GM12864 (cell line): ENCODE measurements around the gene CDK12.
A peak's percentile ranks its signal among the peaks of the same experiment; 100 is the strongest.
"Not testable (repeated sequence)": the region's sequence is repeated elsewhere in the genome, so short reads cannot be mapped to it uniquely, and the experiment has no call there.

ENCODE experiments used
- DNase-seq: peaks from one replicate; pipeline ENCODE4 v3.0.0-alpha.2; 2011; ENCODE audit warnings: low read depth
- H3K4me3 ChIP-seq: 2 replicates; pipeline ENCODE4 v1.5.1; 2011; ENCODE audit warnings: mild to moderate bottlenecking, low read depth, low read length, control low read depth
- TF ChIP-seq, protein P1 (sequence below): IDR thresholded peaks from 2 replicates; pipeline ENCODE4 v1.5.1; 2011; ENCODE audit warnings: low read depth, mild to moderate bottlenecking, moderate library complexity, low read length, control low read depth, inconsistent platforms; ENCODE audit errors: missing control alignments

Gene CDK12

DNA sequence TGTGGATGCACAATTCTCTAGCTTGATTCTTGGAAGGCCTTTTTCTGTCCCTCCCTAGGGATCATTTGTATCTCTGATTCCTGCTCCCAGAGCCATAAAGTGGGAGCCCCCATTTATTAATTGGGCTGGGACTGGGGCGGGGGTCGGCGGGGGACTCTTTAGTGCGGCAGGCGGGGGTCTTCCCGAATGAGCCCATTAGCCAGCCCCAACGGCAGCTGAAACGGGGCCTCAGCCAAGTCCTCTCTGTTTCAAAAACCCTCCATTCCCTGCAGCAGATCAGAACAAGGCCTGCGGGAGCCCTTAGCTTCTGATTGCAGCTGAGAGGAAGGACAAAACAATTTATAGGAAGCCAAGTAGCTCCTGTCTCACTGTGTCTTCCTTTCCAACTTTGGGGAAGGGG lies 79.3 kb downstream of the CDK12 start:
- TF ChIP-seq, protein P1, sequence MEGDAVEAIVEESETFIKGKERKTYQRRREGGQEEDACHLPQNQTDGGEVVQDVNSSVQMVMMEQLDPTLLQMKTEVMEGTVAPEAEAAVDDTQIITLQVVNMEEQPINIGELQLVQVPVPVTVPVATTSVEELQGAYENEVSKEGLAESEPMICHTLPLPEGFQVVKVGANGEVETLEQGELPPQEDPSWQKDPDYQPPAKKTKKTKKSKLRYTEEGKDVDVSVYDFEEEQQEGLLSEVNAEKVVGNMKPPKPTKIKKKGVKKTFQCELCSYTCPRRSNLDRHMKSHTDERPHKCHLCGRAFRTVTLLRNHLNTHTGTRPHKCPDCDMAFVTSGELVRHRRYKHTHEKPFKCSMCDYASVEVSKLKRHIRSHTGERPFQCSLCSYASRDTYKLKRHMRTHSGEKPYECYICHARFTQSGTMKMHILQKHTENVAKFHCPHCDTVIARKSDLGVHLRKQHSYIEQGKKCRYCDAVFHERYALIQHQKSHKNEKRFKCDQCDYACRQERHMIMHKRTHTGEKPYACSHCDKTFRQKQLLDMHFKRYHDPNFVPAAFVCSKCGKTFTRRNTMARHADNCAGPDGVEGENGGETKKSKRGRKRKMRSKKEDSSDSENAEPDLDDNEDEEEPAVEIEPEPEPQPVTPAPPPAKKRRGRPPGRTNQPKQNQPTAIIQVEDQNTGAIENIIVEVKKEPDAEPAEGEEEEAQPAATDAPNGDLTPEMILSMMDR: no peak
- no peak for DNase-seq
- H3K4me3 ChIP-seq: no peak overlapping the region

DNA sequence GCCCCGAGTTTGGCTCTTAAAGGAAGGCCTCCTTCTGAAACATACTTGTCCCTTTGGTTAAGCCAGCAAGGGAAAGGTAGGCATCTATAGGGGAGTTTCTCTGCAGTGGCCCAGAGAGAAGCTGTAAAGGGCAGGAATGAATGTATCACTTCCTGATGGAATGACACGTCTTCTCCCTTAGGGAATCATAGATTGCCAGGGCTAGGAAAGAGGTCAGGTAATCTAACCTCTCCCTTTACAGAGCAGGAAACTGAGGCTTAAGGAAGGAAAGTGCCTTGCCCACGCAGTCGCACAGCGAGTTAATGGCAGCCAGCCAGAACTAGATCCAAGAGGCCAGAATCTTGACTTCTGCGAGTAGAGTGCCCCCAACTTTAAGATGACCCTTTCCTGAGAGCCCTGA lies 80.4 kb downstream of the CDK12 start:
- no peak overlapping the region for H3K4me3 ChIP-seq
- TF ChIP-seq, protein P1: no peak
- no peak for DNase-seq

DNA sequence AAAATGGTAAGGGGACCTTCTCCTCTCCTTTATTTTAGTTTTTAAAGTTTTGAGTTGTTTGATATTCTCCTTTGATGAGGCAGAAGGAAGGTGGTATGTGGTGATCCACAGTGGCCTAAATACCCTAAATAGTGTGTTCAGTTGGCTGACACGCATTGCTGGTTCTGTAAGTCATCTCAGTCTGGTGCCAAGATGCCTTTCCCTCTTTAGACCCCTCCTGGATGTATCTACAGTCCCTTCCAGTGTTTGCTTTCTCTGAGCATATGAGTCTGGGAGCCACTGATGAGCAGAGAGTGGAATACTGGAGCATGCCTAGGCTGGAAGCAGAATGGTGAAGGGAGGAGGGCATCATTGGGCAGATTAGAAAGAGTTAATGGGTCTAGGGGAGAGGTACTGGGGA lies 81.9 kb downstream of the CDK12 start:
- TF ChIP-seq, protein P1: no peak
- no peak overlapping the region for H3K4me3 ChIP-seq
- no peak for DNase-seq

DNA sequence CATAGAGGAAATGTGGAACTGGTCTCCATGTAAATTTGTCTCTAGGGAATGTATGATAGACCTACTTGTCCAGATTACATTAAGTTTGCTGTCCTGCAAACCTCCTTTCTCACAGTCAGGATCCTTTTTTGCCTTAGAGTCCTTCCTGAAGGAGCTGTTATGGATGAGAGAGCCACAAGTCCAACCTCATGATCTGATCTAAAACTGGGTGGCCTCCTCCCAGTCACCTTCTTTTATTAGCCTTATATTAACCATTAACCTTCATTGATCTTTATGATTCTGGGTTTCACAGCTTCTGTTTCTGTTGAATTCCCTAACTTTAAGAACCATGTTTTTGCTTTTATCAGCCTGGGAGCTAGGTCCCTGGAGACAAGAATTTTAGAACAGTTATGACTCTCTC lies 82.4 kb downstream of the CDK12 start:
- TF ChIP-seq, protein P1: no peak
- H3K4me3 ChIP-seq: no peak overlapping the region
- no peak for DNase-seq

DNA sequence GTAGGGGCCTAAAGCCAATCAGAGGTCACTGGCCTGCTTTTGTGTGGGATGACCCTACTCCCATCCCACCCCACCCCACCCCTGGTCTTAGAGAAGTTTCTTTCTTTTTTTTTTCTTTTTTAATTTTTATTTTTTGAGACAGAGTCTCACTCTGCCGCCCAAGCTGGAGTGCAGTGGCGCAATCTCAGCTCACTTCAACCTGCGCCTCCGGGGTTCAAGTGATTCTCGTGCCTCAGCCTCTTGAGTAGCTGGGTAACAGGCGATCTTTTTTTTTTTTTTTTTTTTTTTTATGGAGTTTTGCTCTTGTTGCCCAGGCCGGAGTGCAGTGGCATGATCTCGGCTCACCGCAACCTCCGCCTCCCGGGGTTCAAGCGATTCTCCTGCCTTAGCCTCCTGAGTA lies 83.1 kb downstream of the CDK12 start:
- DNase-seq, H3K4me3 ChIP-seq: not testable (repeated sequence)

DNA sequence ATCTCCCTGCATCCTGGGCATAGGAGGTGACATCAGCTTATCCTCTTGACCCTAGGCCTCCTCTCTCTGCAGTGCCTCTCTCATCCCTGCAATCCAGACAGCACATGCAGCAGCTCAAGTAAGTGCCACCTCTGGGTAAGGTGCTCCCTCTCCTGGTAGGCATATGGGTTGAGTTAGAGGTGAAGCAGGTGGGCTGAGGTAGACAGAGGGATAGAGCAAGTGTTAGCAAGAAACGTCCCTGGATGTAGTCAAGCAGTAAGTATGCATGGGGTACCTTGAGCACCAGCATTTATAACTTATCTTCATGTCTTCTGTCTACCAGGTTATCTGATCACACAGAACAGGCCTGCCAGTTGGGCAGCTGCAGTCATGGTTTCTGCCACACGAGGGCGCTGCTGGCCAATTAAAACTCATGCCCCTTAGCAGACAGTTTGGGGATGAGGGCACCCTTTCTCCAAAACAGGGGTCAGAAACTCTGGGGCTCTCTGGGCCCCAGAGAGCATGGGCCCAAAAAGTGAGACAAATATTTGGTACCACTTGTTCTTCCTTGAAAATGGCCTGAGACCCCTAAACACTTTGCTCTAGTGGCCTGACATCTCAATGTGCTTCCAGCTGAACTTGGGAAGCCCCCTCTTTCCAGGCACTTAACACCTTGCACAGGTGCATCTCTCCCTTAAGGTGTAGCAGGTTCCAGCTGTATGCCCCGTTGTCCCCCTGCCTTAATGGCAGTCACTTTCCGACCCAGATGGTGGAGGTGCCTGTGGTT lies 86.6 kb downstream of the CDK12 start:
- TF ChIP-seq, protein P1: peak; percentile 90
- H3K4me3 ChIP-seq: no peak overlapping the region
- DNase-seq: peak; percentile 21

DNA sequence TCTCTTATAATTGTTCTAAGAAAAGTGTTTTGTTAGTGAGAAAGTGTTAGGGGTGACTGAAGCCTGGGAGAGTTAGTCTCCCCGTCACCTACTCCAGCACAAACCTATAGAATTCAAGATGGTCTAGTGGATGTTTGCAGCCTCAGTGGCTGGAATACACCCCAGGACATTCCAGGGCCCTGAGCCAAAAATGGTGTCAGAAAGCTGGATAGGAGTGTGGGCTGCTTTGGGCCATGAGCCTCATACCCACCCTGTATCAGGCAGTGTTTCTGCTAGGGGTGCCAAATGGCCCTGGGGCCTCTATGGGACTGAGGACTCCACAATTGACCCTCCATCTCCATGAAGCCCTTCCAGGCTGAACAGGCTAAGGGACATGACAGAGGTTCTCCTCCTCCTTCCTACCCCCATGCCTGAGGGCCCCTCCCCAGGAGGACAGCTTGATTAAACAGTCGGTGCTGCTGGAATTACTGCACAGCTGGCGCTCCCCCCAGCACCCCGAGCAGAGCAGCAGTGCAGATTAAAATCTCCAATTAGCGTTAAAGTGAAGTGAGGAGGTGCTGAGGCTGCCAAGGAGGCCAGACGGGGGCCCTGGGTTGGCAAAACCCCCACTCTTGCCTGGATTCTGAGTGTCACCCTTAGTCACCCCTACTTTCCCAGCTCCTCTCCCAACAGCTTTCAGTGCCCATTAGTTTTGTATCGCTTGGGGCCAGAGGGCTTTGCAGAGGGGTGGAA lies 87.4 kb downstream of the CDK12 start:
- no peak overlapping the region for H3K4me3 ChIP-seq
- no peak for DNase-seq
- TF ChIP-seq, protein P1: no peak
